ENCODE results near the gene TTC7B. TPM values are rescaled to one million over a fixed set of nuclear protein-coding genes. Genes with fewer than 3 reads are reported as not detected.

TTC7B gene
- total RNA-seq, 4 donors from 2014 or later: 19.1 to 87.6 (median 22.1) TPM

GRCh38 chr14:90520326-90520725 lies 295.9 kb downstream of the TTC7B start:
- Histone ChIP-seq H3K4me1 (peaks cover 37 to 63% of the 10 kb centered on the region in 2 donors), H3K36me3 (no peaks in the 10 kb centered on the region), H3K27ac (peak overlapping the region in 2 of 3 donors; percentile 55 to 79), H3K9me3 (no peaks in the 10 kb centered on the region), H3K27me3 (no peaks in the 10 kb centered on the region), H3K4me3 (replicated peaks in 1 of 3) (no peak overlapping the region)
- TF ChIP-seq POLR2A (IDR thresholded peaks at IDR 0.05) (no peak), CTCF (IDR thresholded peaks at IDR 0.05) (no peak)
- intact Hi-C loops (cut with DNase I): no loop called here
- DNase-seq: no peak
- 65 to 77% methylated on average over 5 of the region's 5 CpGs for WGBS, 2 donors

GRCh38 chr14:90519262-90519920 lies 296.8 kb downstream of the TTC7B start:
- intact Hi-C loops (cut with DNase I): loop anchor here (10.0 kb wide), 2 partner anchors 115 to 175 kb away; no protein-coding TSS in a partner anchor
- H3K4me1 ChIP-seq: peaks cover 37 to 61% of the 10 kb centered on the region in 2 donors
- DNase-seq: peak in 1 of 2 donors; percentile 3
- no peak overlapping the region for H3K27ac ChIP-seq
- H3K4me3 ChIP-seq (replicated peaks in 1 of 3): no peak overlapping the region
- no peaks in the 10 kb centered on the region for H3K9me3 ChIP-seq
- H3K36me3 ChIP-seq: no peaks in the 10 kb centered on the region
- TF ChIP-seq CTCF (IDR thresholded peaks at IDR 0.05) (peak in 1 of 6 experiments; percentile 1), POLR2A (IDR thresholded peaks at IDR 0.05) (no peak)
- no peaks in the 10 kb centered on the region for H3K27me3 ChIP-seq
- WGBS, 2 donors: 90 to 95% methylated on average over 9 to 10 of the region's 10 CpGs

GRCh38 chr14:90518941-90519256 lies 297.3 kb downstream of the TTC7B start:
- TF ChIP-seq CTCF (IDR thresholded peaks at IDR 0.05): peak in 4 of 6 experiments; percentile 29 to 52 (median 42)
- TF ChIP-seq POLR2A (IDR thresholded peaks at IDR 0.05): no peak
- no peaks in the 10 kb centered on the region for H3K9me3 ChIP-seq
- 69 to 73% methylated on average over 4 to 5 of the region's 5 CpGs for WGBS, 2 donors
- H3K36me3 ChIP-seq: no peaks in the 10 kb centered on the region
- peaks cover 37 to 60% of the 10 kb centered on the region in 2 donors for H3K4me1 ChIP-seq
- H3K27ac ChIP-seq: no peak overlapping the region
- intact Hi-C loops (cut with DNase I): loop anchor here (10.0 kb wide), 2 partner anchors 114 to 176 kb away; no protein-coding TSS in a partner anchor
- H3K4me3 ChIP-seq (replicated peaks in 1 of 3): no peak overlapping the region
- no peaks in the 10 kb centered on the region for H3K27me3 ChIP-seq
- DNase-seq: peak; percentile 31 to 48

GRCh38 chr14:90518069-90518940 lies 297.9 kb downstream of the TTC7B start:
- Histone ChIP-seq H3K4me1 (peaks cover 40 to 60% of the 10 kb centered on the region in 2 donors), H3K4me3 (replicated peaks in 1 of 3) (no peak overlapping the region), H3K27ac (peak overlapping the region; percentile 3 to 54 (median 38)), H3K27me3 (no peaks in the 10 kb centered on the region), H3K36me3 (no peaks in the 10 kb centered on the region), H3K9me3 (no peaks in the 10 kb centered on the region)
- 60 to 62% methylated on average over 22 to 24 of the region's 25 CpGs for WGBS, 2 donors
- no peak for TF ChIP-seq POLR2A (IDR thresholded peaks at IDR 0.05)
- TF ChIP-seq CTCF (IDR thresholded peaks at IDR 0.05): no peak
- intact Hi-C loops (cut with DNase I): loop anchor here (10.0 kb wide), 2 partner anchors 114 to 176 kb away; no protein-coding TSS in a partner anchor
- DNase-seq: no peak
